GM12874 (cell line): ENCODE data around the gene PALD1.
A peak's percentile ranks its signal among the peaks of the same experiment; 100 is the strongest.

ENCODE experiments used
- TF ChIP-seq, protein P1 (sequence below): IDR thresholded peaks from 2 replicates; pipeline ENCODE4 v1.5.1; 2011; ENCODE audit warnings: low read depth, mild to moderate bottlenecking, control low read depth, low read length, moderate library complexity; ENCODE audit not compliant: insufficient read depth

Gene PALD1

DNA sequence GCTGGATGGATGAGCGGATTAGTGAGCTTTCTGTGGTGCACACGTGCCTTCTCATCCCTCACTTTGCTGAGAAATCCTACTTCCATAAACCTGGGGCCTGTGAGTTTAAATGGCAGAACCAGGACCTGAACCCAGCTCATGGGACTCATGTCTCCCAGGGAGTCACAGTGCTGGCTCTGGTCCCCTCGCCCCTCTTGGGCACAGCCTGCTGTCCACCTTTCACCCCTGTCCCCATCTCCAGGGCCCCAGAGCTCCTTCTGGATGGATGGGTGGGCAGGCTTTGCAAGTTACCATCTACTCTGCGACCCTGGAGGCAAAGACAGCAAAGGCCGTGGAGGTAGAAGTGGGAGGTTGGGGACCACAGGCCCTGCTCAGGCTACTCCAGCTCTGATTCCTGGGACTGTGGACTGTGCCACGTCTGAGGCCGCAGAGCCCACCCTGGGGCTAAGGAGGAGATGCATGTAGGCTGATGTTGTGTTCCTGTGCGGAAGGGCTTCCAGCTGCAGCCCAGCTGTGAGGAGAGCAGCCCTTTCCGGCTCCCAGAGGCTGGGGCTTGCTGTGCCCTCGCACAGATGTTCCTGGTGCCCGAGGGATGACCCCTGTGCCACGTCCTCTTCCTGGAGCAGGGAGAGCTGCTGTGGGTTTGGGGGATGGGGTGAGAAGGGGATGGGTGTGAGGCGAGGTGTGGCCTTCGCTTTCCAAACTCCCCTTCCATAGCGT, 83.6 kb downstream of the PALD1 start:
- TF ChIP-seq, protein P1, sequence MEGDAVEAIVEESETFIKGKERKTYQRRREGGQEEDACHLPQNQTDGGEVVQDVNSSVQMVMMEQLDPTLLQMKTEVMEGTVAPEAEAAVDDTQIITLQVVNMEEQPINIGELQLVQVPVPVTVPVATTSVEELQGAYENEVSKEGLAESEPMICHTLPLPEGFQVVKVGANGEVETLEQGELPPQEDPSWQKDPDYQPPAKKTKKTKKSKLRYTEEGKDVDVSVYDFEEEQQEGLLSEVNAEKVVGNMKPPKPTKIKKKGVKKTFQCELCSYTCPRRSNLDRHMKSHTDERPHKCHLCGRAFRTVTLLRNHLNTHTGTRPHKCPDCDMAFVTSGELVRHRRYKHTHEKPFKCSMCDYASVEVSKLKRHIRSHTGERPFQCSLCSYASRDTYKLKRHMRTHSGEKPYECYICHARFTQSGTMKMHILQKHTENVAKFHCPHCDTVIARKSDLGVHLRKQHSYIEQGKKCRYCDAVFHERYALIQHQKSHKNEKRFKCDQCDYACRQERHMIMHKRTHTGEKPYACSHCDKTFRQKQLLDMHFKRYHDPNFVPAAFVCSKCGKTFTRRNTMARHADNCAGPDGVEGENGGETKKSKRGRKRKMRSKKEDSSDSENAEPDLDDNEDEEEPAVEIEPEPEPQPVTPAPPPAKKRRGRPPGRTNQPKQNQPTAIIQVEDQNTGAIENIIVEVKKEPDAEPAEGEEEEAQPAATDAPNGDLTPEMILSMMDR = no peak

DNA sequence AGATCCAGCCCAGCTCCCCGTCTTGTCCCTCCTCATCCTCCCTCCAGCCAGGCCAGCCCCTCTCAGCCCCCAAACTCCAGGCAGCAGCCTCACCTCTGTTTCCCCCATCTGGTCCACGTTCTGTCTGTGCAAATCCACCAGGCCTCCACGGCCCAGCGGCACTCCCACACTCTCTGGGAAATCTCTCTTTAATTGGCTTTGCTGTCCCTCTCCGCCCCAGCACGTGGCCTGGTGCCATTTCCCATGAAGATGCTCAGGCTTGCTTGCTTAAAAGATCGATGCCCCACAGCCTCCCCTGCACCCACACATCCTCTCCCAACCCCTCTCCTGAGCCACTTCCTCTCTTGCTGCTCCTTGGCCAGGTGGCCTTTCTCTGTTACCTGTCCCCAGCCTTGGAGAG, 84.7 kb downstream of the PALD1 start:
- TF ChIP-seq, protein P1 = no peak

DNA sequence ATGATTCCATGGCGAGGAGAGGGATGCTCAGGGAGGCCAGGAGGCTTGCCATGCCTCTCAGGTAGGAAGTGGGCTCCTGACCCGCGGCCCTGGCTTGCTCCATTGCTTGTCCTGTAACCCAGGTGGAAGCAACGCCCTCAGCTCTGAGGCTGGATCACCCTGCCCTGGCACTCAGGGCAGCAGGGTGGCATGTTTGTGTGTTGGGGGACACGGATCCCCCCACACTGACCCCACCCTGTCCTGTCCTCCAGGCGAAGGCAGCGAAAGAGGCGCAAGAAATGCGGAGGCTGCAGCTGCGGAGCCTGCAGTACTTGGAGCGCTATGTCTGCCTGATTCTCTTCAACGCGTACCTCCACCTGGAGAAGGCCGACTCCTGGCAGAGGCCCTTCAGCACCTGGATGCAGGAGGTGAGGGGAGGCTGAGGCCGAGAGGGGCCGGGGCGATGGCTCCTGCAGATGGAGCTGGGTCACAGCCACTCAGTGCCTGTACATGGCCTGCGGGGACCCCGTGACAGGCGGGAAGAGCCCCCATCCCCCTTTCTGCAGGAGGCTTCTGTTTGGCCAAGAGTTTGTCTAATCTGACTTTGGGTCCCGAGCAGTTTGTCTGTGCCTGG, 85.7 kb downstream of the PALD1 start:
- TF ChIP-seq, protein P1 = no peak

DNA sequence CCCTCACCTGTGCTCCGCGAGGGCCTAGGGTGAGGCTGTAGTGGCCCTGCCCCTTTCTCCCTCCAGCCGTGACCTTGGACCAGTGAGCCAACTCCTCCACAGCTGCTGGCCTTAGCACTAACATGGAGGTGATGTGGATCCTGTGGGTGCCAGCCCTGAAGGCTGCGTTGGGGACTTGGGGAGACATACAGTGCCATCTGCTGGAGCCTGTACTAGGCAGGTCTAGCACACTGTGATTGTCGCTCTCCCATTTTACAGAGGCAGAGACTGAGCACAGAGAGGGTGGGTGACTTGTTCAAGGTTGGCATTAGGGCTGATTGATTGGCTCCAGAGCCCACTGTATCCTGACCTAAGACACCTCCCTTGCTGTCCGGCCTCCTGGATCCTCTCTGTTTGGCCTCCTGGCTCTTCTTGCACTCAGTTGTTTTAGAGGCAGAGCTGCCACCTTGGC, 86.4 kb downstream of the PALD1 start:
- TF ChIP-seq, protein P1 = 0 out of 2 replicates have a peak, but pooled peaks have one; percentile 5

DNA sequence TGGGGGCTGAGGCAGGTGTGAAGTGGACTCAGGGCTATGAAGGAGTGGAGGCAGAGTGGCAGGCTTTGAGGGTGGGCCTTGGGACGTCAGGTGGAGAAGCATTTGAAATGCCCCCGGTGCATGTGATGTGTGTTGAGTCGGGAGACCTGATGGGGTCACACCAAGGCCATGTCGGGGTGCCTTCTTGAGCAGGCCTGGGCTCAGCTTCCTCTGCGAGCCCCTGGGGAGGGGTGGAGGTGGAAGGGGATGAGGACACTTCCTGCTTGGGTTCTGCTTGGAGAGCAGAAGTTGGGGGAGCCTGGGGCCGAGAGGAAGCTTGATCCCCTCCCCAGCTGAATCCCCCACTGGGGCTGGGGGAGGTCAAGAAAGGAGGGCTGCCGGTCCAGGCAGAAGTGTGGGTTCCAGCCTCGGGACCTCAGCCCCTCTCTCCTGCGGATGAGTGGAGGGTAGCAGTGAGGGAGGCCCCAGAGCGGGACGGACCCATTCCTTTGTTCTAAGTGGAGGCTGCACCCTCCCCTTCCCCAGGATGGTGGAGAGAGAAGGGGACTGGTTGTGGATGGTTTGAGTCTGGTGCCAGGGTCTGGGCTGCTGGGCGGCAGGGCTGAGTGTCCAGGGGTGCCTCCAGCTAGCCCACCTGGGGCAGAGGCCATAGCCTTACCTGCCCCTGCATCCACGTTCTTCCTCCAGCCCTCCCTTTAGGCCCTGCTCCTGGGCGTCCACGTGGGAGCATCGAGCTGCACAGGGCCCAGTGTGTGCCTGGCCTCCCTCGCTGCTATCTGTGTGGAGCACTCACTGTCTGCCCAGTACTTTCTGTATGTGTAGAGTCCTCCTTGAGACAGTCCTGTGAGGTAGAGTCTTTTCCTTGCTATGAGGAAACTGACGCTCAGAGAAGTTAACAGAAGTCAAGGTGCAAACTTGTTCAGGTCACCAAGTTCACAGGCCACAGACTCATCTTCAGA, 87.3 kb downstream of the PALD1 start:
- TF ChIP-seq, protein P1 = no peak

DNA sequence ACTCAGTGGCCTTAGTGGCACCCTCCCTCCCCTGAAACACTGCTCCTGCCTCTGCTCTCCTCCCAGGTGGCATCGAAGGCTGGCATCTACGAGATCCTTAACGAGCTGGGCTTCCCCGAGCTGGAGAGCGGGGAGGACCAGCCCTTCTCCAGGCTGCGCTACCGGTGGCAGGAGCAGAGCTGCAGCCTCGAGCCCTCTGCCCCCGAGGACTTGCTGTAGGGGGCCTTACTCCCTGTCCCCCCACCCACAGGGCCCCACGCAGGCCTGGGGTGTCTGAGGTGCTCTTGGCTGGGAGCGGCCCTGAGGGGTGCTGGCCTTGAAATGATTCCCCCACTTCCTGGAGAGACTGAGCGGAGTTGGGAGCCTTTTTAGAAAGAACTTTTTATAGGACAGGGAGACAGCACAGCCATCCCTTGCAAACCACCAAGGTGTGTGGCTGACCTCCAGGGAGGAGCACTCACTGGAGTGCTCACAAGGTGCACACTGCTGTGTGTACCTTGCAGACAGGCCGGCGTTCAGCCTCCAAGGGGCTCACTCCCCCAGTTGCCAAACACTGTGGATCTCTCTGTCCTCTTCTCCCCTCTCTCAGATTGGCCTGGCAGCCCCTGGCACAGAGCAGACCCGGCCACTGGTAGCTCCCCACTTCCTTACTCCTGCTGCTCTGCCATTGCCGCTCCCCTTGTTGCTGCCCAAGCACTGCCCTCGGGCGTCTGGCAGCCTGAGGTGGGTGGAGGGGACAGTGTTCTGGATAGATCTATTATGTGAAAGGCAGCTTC, 88.1 kb downstream of the PALD1 start:
- TF ChIP-seq, protein P1 = no peak

DNA sequence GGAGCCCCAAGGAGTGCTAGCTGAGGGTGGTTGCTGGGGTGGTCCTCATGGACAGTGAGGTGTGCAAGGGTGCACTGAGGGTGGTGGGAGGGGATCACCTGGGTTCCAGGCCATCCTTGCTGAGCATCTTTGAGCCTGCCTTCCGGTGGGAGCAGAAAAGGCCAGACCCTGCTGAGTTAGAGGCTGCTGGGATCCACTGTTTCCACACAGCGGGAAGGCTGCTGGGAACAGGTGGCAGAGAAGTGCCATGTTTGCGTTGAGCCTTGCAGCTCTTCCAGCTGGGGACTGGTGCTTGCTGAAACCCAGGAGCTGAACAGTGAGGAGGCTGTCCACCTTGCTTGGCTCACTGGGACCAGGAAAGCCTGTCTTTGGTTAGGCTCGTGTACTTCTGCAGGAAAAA, 89.0 kb downstream of the PALD1 start:
- TF ChIP-seq, protein P1 = no peak
